ENCODE data around the gene XRCC4.

GRCh38 chr5:83376461-83376860 is 299.1 kb downstream of the XRCC4 start:
- TF ChIP-seq POLR2AphosphoS5 (IDR thresholded peaks at IDR 0.05; ENCODE audit: low read depth, low read length) (no peak), MAX (IDR thresholded peaks at IDR 0.05) (no peak), CTCF (IDR thresholded peaks at IDR 0.05; ENCODE audit: control extremely low read depth in 1 of 3, insufficient read depth in 1 of 3, low read depth in 1 of 3, low read length in 3 of 3) (no peak), BRCA1 (IDR thresholded peaks at IDR 0.05; ENCODE audit: low read depth, low read length) (no peak), CHD2 (IDR thresholded peaks at IDR 0.05; ENCODE audit: low read length) (no peak), KDM5A (IDR thresholded peaks at IDR 0.05; ENCODE audit: low read length) (no peak), RAD21 (IDR thresholded peaks at IDR 0.05 in 1 of 2, conservative IDR thresholded peaks at IDR 0.05 in 1 of 2; ENCODE audit: low read depth in 2 of 2, low read length in 2 of 2) (no peak), CREB1 (IDR thresholded peaks at IDR 0.05) (no peak), GTF2F1 (IDR thresholded peaks at IDR 0.05; ENCODE audit: borderline replicate concordance, low read depth, low read length) (no peak), EZH2 (IDR thresholded peaks at IDR 0.05; ENCODE audit: low read depth, low read length, severe bottlenecking) (no peak)
